Caco-2 (cell line): ENCODE measurements around the gene SOX11. TPM values are rescaled to one million over a fixed set of nuclear protein-coding genes. Genes with fewer than 3 reads are reported as not detected.

Experiments
- BruUV-seq: library from RNA; stranded (reverse); fragments of 400-500 nt; replicated peaks from 2 replicates; lab custom pipeline; 2021; lab: Mats Ljungman, UMichigan
- CTCF ChIA-PET: fragments of 300-600 bp; sonication (Branson Sonifier 250); formaldehyde crosslinking; loops from one replicate; lab custom pipeline; 2022; ENCODE audit warnings: antibody characterized with exemption; lab: Charles Lee
- POLR2A ChIA-PET: fragments of 300-600 bp; sonication (Branson Sonifier 250); formaldehyde crosslinking; loops from one replicate; lab custom pipeline; 2022; ENCODE audit warnings: antibody characterized with exemption; lab: Charles Lee
- DNase-seq, 2 experiments: peaks; one replicate each; pipeline versions ENCODE4 v3.0.0 to v3.0.0-alpha.2; 2020 to 2022
- H3K27me3 ChIP-seq: replicated peaks from 2 replicates; pipeline ENCODE4 v1.6.0; 2011; ENCODE audit warnings: low read length; ENCODE audit not compliant: control insufficient read depth, insufficient read depth
- H3K36me3 ChIP-seq: 2 replicates; pipeline ENCODE4 v1.5.1; 2011; ENCODE audit warnings: low read length; ENCODE audit not compliant: control insufficient read depth, insufficient read depth
- H3K4me1 ChIP-seq: fragments of 250-450 bp; sonication (Bioruptor Pico); 2 replicates; pipeline ENCODE4 v1.5.1; 2020; ENCODE audit warnings: mild to moderate bottlenecking
- H3K4me3 ChIP-seq: 2 replicates; pipeline ENCODE4 v1.5.1; 2011; ENCODE audit warnings: low read depth, mild to moderate bottlenecking, control low read depth, low read length
- H3K9me3 ChIP-seq: fragments of 250-450 bp; sonication (Bioruptor Pico); 2 replicates; pipeline ENCODE4 v1.5.1; 2020; ENCODE audit warnings: mild to moderate bottlenecking, moderate library complexity
- H3K27ac Mint-ChIP-seq: one replicate; pipeline ENCODE4 v1.8.0; 2022; ENCODE audit warnings: mixed read lengths; ENCODE audit not compliant: unreplicated experiment
- H3K27me3 Mint-ChIP-seq: one replicate; pipeline ENCODE4 v1.8.0; 2022; ENCODE audit warnings: mixed read lengths; ENCODE audit not compliant: insufficient read depth, unreplicated experiment
- H3K36me3 Mint-ChIP-seq: one replicate; pipeline ENCODE4 v1.8.0; 2022; ENCODE audit warnings: mild to moderate bottlenecking, mixed read lengths; ENCODE audit not compliant: insufficient read depth, unreplicated experiment
- H3K4me1 Mint-ChIP-seq: one replicate; pipeline ENCODE4 v1.8.0; 2022; ENCODE audit warnings: low read depth, mixed read lengths; ENCODE audit not compliant: unreplicated experiment
- H3K4me3 Mint-ChIP-seq: one replicate; pipeline ENCODE4 v1.8.0; 2022; ENCODE audit warnings: mild to moderate bottlenecking, moderate library complexity, mixed read lengths; ENCODE audit not compliant: unreplicated experiment
- H3K9me3 Mint-ChIP-seq: one replicate; pipeline ENCODE4 v1.8.0; 2022; ENCODE audit warnings: mixed read lengths; ENCODE audit not compliant: unreplicated experiment
- intact Hi-C: fragments of 100-400 bp; cut with micrococcal nuclease; formaldehyde crosslinking; loops from one replicate; pipeline ENCODE4 v1.10.0; 2022; ENCODE audit not compliant: unreplicated experiment
- total RNA-seq: library from RNA; stranded (reverse); gene quantifications from 2 replicates; pipeline ENCODE4 v1.2.3, GENCODE V29; 2022
- TF ChIP-seq, protein P1 (sequence below), 2 experiments: fragments of 200-600 bp in 1 of 2; IDR thresholded peaks; 1 replicate in 1 of 2; 2 replicates in 1 of 2; pipeline versions ENCODE4 v1.5.1 to v1.8.0; 2011 to 2022; ENCODE audit warnings: antibody characterized with exemption in 1 of 2, control low read depth in 1 of 2, inconsistent platforms in 1 of 2, low read depth in 1 of 2, low read length in 1 of 2, mild to moderate bottlenecking in 1 of 2, moderate library complexity in 1 of 2; ENCODE audit not compliant: insufficient read depth in 1 of 2, severe bottlenecking in 1 of 2, unreplicated experiment in 1 of 2

Gene SOX11
- total RNA-seq, 1 experiment from 2014 or later: not detected

- DNase-seq: no peak
- Histone ChIP-seq H3K4me3 (no peak overlapping the region), H3K27me3 (no peaks in the 10 kb centered on the region), H3K4me1 (no peaks in the 10 kb centered on the region), H3K9me3 (no peaks in the 10 kb centered on the region; the same call in 1 of the 2 replicates), H3K36me3 (no peaks in the 10 kb centered on the region)
- H3K36me3 Mint-ChIP-seq: no peaks in the 10 kb centered on the region
- no peaks in the 10 kb centered on the region for H3K9me3 Mint-ChIP-seq
- no TSS peak for BruUV-seq
- H3K4me3 Mint-ChIP-seq: no peak overlapping the region
- ChIA-PET CTCF (no interaction called here), POLR2A (no interaction called here)
- TF ChIP-seq, protein P1, sequence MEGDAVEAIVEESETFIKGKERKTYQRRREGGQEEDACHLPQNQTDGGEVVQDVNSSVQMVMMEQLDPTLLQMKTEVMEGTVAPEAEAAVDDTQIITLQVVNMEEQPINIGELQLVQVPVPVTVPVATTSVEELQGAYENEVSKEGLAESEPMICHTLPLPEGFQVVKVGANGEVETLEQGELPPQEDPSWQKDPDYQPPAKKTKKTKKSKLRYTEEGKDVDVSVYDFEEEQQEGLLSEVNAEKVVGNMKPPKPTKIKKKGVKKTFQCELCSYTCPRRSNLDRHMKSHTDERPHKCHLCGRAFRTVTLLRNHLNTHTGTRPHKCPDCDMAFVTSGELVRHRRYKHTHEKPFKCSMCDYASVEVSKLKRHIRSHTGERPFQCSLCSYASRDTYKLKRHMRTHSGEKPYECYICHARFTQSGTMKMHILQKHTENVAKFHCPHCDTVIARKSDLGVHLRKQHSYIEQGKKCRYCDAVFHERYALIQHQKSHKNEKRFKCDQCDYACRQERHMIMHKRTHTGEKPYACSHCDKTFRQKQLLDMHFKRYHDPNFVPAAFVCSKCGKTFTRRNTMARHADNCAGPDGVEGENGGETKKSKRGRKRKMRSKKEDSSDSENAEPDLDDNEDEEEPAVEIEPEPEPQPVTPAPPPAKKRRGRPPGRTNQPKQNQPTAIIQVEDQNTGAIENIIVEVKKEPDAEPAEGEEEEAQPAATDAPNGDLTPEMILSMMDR (IDR thresholded peaks at IDR 0.05; ENCODE audit: insufficient read depth in 1 of 2, low read depth in 1 of 2, low read length in 1 of 2, severe bottlenecking in 1 of 2, unreplicated experiment in 1 of 2): no peak
- H3K27ac Mint-ChIP-seq: no peak overlapping the region
- no peaks in the 10 kb centered on the region for H3K27me3 Mint-ChIP-seq
- H3K4me1 Mint-ChIP-seq: no peaks in the 10 kb centered on the region
- intact Hi-C loops: no loop called here
Observed at GRCh38 chr2:5694306-5694705, 2.1 kb downstream of the SOX11 start.

DNA sequence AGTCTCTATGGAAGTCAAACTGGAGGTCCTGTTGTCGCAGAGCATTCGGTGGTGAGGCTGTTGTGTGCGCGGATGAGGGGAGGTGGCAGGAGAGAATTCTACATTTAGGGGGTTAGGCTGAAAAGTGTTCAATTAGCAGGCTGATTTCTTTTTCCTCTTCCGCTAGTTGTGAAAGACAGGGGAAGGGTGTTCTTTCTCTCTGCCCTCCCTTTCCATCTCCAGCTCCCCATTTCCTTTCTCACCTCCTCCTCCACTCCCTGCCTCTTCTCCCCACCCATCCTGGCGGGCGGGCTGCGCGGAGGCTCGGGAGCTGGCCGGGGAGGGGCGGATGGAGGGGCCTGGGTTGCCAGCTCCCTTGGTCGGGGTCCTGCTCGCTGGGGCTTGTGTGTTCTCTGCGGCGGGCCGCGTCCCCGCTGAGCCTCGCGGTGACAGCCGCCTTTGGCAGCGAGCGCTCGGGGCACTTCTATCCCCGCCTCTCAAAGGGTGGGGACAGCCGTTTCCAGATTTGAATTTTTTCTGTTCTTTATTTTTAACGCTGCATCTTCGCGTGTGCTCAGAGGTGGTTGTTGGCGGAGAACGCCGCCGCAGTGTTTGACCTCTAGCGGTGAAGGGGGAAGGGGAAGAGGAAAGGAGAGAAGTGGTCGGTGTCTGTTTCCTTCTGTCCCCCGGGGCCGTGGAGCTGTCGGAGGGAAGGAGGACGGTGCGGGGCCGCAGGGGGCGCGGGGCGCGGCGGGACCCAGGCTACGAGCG is 3.6 kb downstream of the SOX11 start:
- no peak overlapping the region for H3K4me3 Mint-ChIP-seq
- Histone ChIP-seq H3K9me3 (no peaks in the 10 kb centered on the region), H3K4me1 (no peaks in the 10 kb centered on the region), H3K4me3 (no peak overlapping the region), H3K36me3 (no peaks in the 10 kb centered on the region), H3K27me3 (no peaks in the 10 kb centered on the region)
- CTCF ChIA-PET: no interaction called here
- intact Hi-C loops: no loop called here
- H3K36me3 Mint-ChIP-seq: no peaks in the 10 kb centered on the region
- no peak for DNase-seq
- TF ChIP-seq, protein P1 (IDR thresholded peaks at IDR 0.05; ENCODE audit: insufficient read depth in 1 of 2, low read depth in 1 of 2, low read length in 1 of 2, severe bottlenecking in 1 of 2, unreplicated experiment in 1 of 2): no peak
- BruUV-seq: no TSS peak
- H3K27ac Mint-ChIP-seq: no peak overlapping the region
- POLR2A ChIA-PET: no interaction called here
- H3K9me3 Mint-ChIP-seq: no peaks in the 10 kb centered on the region
- no peaks in the 10 kb centered on the region for H3K4me1 Mint-ChIP-seq
- H3K27me3 Mint-ChIP-seq: no peaks in the 10 kb centered on the region

DNA sequence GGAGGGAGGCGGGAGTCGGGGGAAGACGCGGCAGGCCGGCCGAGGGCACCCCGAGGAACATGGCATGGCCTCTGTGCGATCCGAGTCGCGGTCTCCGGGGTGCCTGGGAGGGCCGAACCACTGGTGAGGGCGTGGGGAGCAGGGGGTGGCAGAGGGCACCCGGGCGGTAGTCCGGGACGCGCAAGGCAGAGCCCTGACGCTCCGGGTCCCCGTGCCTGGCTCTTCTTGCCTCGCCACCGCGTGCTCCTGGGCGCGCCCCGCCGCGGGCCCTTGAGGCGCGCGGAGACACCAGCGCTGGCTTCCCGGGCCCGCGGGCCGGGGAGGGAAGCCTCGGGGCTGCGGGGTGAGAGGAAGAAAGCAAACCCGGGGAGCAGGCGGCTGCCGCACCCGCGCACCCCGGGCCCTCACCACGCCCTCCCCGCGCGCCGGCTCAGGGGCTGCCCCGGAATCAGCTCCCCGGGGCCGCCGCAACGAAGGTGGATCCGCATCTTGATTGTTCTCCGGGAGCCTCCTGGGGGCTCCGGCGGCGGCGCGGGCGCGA is 4.3 kb downstream of the SOX11 start:
- POLR2A ChIA-PET: no interaction called here

More for the DNA sequence above, 4.3 kb downstream of the SOX11 start:
- no peaks in the 10 kb centered on the region for H3K4me1 ChIP-seq
- intact Hi-C loops: no loop called here
- no peak overlapping the region for H3K4me3 ChIP-seq
- BruUV-seq: no TSS peak
- no peaks in the 10 kb centered on the region for H3K9me3 ChIP-seq
- DNase-seq: no peak
- H3K27me3 Mint-ChIP-seq: no peaks in the 10 kb centered on the region
- H3K27me3 ChIP-seq: no peaks in the 10 kb centered on the region
- H3K36me3 Mint-ChIP-seq: no peaks in the 10 kb centered on the region
- H3K27ac Mint-ChIP-seq: no peak overlapping the region
- TF ChIP-seq, protein P1 (IDR thresholded peaks at IDR 0.05; ENCODE audit: insufficient read depth in 1 of 2, low read depth in 1 of 2, low read length in 1 of 2, severe bottlenecking in 1 of 2, unreplicated experiment in 1 of 2): no peak
- CTCF ChIA-PET: no interaction called here
- H3K4me1 Mint-ChIP-seq: no peaks in the 10 kb centered on the region
- H3K4me3 Mint-ChIP-seq: no peak overlapping the region
- H3K36me3 ChIP-seq: no peaks in the 10 kb centered on the region
- no peaks in the 10 kb centered on the region for H3K9me3 Mint-ChIP-seq
